Activated T-cell treated with anti-CD3 and anti-CD28 coated beads, Interleukin-2, amount 50 U/mL, for 24 hours (primary cell): ENCODE data around the gene TNP2.
A peak's percentile ranks its signal among the peaks of the same experiment; 100 is the strongest.
"Not testable (repeated sequence)": the region's sequence is repeated elsewhere in the genome, so short reads cannot be mapped to it uniquely, and the experiment has no call there.

ENCODE experiments used
- DNase-seq: peaks from one replicate; pipeline ENCODE4 v3.0.0-alpha.2; 2020
- H3K27ac Mint-ChIP-seq: 2 replicates; pipeline ENCODE4 v1.8.0; 2020; ENCODE audit warnings: mild to moderate bottlenecking, mixed read lengths
- H3K27me3 Mint-ChIP-seq: 2 replicates; pipeline ENCODE4 v1.8.0; 2020; ENCODE audit warnings: mixed read lengths
- H3K36me3 Mint-ChIP-seq: 2 replicates; pipeline ENCODE4 v1.8.0; 2020; ENCODE audit warnings: low read depth, mixed read lengths
- H3K4me1 Mint-ChIP-seq: 2 replicates; pipeline ENCODE4 v1.8.0; 2020; ENCODE audit warnings: low read depth, mixed read lengths
- H3K4me3 Mint-ChIP-seq: 2 replicates; pipeline ENCODE4 v1.8.0; 2020; ENCODE audit warnings: mild to moderate bottlenecking, moderate library complexity, mixed read lengths
- H3K9me3 Mint-ChIP-seq: 2 replicates; pipeline ENCODE4 v1.8.0; 2020; ENCODE audit warnings: mixed read lengths

Gene TNP2

DNA sequence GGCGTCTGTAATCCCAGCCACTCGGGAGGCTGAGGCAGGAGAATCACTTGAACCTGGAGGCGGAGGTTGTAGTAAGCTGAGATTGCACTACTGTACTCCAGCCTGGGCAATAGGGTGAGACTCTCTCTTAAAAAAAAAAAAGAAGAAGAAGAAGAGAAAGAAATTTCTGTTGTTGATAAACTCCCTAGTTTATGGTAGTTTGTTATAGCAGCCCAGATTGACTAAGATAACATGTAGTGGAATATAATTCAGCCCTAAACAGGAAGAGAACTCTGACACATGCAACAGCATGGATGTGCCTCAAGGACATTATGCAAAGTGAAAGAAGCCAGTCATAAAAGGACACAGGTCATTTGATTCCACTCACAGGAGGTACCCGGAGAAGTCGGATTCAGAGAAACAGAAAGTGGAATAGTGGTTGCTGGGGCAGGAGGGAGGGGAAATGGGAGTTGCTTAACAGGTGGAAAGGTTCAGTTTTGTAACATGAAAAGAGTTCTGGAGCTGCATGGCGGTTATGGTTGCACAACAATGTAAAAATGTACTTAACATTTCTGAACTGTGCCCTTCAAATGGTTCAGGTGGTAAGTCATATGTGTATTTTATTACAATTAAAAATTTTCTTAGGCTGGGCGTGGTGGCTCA is 38.0 kb upstream of the TNP2 start:
- Mint-ChIP-seq H3K9me3 (no peaks in the 10 kb centered on the region), H3K27ac (no peak overlapping the region), H3K27me3 (no peaks in the 10 kb centered on the region), H3K4me1 (peaks cover 37% of the 10 kb centered on the region), H3K4me3 (no peak overlapping the region), H3K36me3 (no peaks in the 10 kb centered on the region)
- DNase-seq, result no peak

DNA sequence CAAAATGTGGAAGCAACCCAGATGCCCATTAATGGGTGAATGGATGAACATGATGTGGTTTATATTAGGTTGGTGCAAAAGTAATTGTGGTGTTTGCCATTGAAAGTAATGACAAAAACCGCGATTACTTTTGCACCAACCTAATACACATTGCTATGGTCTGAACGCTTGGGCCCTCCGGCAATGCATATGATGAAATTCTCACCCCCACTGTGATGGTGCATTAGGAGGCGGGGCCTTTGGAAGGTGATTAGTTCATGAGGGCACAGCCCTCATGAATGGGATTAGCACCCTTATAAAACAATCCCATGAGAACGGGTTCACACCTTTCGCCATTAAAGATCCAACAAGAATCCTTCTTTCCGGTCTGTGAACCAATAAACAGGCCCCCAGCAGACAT is 37.3 kb upstream of the TNP2 start:
- Mint-ChIP-seq H3K27me3 (no peaks in the 10 kb centered on the region), H3K4me3 (no peak overlapping the region), H3K36me3 (no peaks in the 10 kb centered on the region), H3K4me1 (peaks cover 31% of the 10 kb centered on the region), H3K27ac (no peak overlapping the region), H3K9me3 (no peaks in the 10 kb centered on the region)
- DNase-seq, result no peak

DNA sequence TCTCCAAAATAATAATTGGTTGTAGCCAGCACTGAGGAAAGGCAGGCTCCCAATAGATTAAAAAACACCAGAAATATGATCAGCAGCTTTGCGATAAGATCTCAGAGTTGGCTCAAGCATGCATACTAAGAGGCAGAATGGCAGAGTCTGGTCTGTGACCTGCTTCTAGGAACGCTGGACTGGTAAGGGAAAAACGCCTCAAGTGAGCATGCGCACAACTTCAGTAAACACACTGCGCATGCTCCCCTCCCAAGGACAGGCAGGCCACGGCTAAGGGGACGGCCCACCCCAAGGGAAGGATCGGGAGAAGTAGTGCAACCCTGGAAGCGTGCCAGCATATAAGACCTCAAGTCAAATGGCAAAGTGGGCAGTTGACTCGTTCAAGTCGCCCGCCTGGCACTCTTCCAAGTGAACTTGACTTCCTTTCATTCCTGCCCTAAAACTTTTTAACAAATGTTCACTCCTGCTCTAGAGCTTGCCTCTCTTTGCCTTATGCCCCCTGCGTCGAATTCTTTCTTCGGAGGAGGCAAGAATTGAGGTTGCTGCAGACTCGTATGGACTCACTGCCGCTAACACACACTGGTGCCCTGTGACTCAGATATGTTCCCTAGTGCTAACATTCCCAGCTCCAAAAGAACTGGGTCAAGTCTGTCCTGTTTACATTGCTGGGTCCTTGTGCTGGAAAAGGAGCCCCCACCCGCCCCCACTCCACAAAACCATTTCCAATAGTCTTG is 34.4 kb upstream of the TNP2 start:
- DNase-seq, result no peak
- Mint-ChIP-seq H3K27me3 (no peaks in the 10 kb centered on the region), H3K36me3 (no peaks in the 10 kb centered on the region), H3K4me1 (peaks cover 14% of the 10 kb centered on the region), H3K4me3 (no peak overlapping the region), H3K27ac (no peak overlapping the region), H3K9me3 (no peaks in the 10 kb centered on the region)

DNA sequence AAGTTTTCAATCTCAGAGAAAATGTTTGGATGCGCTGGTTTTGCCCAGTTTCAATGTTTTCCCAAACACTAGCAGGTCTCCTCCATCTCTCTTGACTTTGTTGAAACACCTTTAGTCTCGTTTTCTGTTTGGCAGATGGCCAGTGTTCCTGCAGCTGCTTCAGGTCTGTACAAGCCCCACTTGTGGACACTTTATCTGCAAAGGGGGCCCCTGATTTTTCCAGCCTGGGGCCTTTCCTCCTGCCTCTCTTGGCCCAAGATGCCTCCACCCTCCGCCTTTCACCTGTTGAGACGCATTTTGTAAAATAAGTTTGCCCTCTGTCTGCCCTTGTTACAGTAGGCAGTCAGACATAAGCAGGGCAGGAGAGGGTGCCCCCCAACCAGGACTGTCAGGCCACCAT is 33.9 kb upstream of the TNP2 start:
- Mint-ChIP-seq H3K9me3 (no peaks in the 10 kb centered on the region), H3K4me1 (peaks cover 15% of the 10 kb centered on the region), H3K27me3 (no peaks in the 10 kb centered on the region), H3K27ac (no peak overlapping the region), H3K36me3 (no peaks in the 10 kb centered on the region), H3K4me3 (no peak overlapping the region)
- no peak for DNase-seq

DNA sequence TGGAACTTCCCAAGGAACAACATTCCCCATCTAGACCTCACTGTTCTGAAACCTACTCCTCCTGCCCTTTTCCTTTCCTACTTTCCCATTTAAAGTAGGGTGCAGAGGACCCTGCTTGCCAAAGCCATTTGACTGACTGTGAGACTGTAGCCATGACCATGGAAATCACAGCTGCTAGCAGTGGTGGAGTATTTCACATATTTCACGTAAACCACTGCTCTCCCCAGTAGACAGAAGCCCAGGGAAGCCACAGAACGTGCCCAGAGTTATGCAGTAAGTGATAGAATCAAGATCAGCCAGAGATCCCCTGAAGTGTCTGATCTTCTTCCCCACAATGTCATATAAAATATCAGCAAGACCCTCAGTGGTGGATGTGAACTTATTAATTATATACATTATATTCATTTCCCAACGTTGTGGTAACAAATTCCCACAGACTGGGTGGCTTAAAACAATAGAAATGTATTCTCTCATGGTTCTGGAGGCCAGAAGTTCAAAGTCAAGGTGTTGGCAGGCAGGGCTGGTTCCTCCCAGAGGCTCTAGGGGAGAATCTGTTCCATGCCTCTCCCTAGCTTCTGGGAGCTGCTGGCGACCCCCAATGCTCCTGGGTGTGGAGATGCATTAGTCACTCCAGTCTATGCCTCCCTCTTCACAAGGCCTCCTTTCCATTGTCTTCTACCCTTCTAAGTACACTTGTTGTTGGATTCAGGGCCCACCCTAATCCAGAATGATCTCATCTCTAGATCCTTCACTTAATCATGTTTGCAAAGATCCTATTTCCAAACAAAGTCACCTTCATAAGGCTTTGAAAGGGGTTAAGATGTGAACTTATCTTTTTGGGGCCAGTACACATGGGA is 32.7 kb upstream of the TNP2 start:
- H3K27ac Mint-ChIP-seq, result no peak overlapping the region
- no peak overlapping the region for H3K4me3 Mint-ChIP-seq
- no peak for DNase-seq
- H3K36me3 Mint-ChIP-seq, result no peaks in the 10 kb centered on the region
- no peaks in the 10 kb centered on the region for H3K9me3 Mint-ChIP-seq
- H3K27me3 Mint-ChIP-seq, result no peaks in the 10 kb centered on the region
- H3K4me1 Mint-ChIP-seq, result peaks cover 20% of the 10 kb centered on the region

DNA sequence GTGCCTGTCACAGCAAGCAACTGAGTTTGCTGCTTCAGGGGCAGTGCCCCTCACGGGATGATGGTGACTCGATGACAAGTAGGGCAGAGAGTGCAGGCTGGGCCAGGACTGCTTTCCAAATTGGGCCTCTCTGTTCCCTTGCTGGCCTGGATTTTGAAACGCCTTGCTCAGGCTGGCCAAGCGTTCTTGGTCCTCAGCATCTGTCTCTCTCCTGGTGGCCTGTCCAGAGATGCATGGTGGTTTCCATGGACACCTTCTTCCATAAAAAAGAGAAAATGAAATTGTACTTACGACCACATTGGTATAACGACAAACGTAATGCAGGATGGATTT is 31.4 kb upstream of the TNP2 start:
- H3K27ac Mint-ChIP-seq, result no peak overlapping the region
- H3K9me3 Mint-ChIP-seq, result no peaks in the 10 kb centered on the region
- H3K27me3 Mint-ChIP-seq, result no peaks in the 10 kb centered on the region
- no peak overlapping the region for H3K4me3 Mint-ChIP-seq
- no peaks in the 10 kb centered on the region for H3K36me3 Mint-ChIP-seq
- DNase-seq, result no peak
- peaks cover 26% of the 10 kb centered on the region for H3K4me1 Mint-ChIP-seq

DNA sequence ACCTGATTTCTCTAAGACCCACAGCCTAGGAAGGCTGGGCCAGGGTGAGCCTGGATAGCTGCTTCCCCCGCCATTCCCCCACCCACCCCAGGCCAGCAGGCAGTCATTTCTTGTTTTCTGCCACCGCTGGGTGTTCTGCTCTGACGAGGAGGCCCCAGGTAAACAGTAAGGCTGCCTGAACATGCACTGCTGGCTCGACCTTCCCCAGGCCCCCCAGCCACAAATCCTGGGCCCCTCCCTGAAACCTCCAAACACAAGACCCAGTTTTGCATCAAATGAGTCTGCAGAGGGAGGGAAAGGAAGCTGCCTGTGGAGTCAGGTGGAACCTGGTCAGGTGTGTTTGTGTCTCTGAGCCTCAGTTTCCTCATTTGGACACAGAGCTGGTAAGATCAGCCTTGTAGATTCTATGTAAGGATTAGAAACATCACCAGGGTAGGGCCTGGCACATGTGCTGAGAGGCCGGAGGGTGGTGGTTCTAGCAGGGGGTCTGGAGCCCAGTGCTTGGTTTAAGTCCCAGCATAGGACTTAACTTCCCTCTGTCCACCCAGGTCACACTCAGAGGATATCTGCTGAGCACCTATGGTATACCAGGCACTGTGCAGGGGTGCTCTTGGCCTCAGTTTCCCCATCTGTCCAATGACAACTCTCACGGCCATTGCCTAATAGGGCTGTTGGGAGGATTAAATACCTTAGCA is 30.9 kb upstream of the TNP2 start:
- H3K4me1 Mint-ChIP-seq, result peaks cover 28% of the 10 kb centered on the region

DNA sequence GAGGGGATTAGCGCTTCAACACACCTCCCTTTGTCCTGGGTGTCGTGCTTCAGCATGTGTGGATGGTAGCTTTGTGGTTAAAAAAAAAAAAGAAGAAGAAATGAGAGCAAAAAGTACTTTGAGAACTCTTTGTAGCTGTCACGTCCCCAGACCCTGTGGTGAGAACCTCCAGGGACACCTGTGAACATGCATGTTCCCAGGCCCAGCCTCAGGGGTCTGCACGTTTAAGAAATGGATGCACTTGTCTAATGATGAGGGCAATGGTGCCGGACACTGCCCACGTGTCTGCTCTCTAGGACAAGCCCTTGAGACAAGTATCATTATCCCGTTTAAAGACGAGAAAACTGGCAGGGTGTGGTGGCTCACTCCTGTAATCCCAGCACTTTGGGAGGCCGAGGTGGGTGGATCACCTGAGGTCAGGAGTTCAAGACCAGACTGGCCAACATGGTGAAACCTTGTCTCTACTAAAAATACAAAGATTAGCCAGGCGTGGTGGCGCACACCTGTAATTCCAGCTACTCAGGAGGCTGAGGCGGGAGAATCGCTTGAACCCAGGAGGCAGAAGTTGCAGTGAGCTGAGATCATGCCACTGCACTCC is 29.9 kb upstream of the TNP2 start:
- H3K9me3 Mint-ChIP-seq, H3K4me3 Mint-ChIP-seq, DNase-seq, H3K36me3 Mint-ChIP-seq, H3K27me3 Mint-ChIP-seq: not testable (repeated sequence)
- Mint-ChIP-seq H3K27ac (peak overlapping the region; percentile 40), H3K4me1 (peaks cover 34% of the 10 kb centered on the region)

More for the DNA sequence above, 30.9 kb upstream of the TNP2 start:
- H3K27ac Mint-ChIP-seq, result peak overlapping the region; percentile 52
- H3K36me3 Mint-ChIP-seq, result no peaks in the 10 kb centered on the region
- no peak overlapping the region for H3K4me3 Mint-ChIP-seq
- DNase-seq, result no peak
- no peaks in the 10 kb centered on the region for H3K27me3 Mint-ChIP-seq
- no peaks in the 10 kb centered on the region for H3K9me3 Mint-ChIP-seq

DNA sequence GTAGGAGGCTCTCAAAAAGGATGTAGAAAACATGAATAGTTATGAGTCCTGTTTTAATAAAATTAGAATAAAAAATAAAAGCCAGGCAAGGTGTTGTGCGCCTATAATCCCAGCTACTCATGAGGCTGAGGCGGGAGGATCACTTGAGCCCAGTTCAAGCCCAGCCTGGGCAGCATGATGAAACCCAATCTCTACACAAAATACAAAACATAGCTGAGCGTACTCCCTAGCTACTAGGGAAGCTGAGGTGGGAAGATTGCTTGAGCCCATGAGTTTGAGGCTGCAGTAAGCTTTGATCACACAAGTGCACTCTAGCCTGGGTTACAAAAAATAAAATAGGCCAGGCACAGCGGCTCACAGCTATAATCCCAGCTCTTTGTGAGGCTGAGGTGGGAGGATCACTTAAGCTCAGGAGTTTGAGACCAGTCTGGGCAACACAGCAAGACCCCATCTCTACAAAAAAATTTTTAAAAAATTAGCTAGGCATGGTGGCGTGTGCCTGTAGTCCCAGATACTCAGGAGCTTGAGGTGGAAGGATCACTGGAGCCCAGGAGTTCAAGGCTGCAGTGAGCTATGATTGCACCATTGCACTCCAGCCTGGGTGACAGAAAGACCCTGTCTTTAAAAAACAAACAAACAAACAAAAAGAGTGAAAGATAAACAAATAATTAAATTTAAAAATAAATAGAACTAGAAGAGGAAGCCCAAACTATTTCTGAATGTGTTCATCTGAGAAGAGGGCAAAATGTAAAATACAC is 29.2 kb upstream of the TNP2 start:
- no peaks in the 10 kb centered on the region for H3K9me3 Mint-ChIP-seq
- peaks cover 34% of the 10 kb centered on the region for H3K4me1 Mint-ChIP-seq
- no peaks in the 10 kb centered on the region for H3K27me3 Mint-ChIP-seq
- no peak overlapping the region for H3K27ac Mint-ChIP-seq
- H3K4me3 Mint-ChIP-seq, result peak overlapping the region; percentile 39
- DNase-seq, result no peak
- H3K36me3 Mint-ChIP-seq, result no peaks in the 10 kb centered on the region

DNA sequence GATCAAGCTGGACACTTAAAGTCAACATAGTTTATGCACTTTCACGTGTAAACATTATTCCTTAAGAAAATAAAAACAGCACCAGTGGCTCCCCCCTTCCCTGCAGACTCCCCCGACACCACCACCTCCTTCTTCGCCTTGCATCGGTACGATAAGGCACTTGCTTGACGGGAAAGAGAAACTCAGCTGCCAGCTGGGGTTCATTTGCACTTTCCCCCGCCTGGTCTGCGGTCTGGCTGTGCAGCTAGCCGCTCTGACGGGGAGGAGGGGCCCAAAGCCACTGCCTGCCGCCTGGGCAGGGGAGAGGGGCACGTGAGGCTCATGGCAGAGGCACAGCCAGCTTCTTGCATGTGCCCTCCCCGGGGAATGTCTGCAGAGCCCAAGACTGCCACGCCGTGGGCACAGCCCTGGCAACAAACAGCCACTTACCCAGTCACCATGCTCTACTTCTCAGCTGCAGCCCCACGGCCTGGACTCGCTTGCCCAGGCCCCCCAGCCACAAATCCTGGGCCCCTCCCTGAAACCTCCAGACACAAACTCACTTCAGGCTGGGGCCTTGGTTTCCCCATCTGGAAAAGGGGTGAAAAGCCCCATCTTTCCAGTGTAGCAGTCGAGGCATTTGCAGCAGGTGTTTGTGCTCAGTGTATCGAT is 28.5 kb upstream of the TNP2 start:
- peak; percentile 80 for DNase-seq
- Mint-ChIP-seq H3K27me3 (peaks cover 3% of the 10 kb centered on the region), H3K9me3 (no peaks in the 10 kb centered on the region), H3K36me3 (no peaks in the 10 kb centered on the region), H3K4me3 (peak overlapping the region; percentile 39), H3K4me1 (peaks cover 37% of the 10 kb centered on the region), H3K27ac (peak overlapping the region; percentile 55)

DNA sequence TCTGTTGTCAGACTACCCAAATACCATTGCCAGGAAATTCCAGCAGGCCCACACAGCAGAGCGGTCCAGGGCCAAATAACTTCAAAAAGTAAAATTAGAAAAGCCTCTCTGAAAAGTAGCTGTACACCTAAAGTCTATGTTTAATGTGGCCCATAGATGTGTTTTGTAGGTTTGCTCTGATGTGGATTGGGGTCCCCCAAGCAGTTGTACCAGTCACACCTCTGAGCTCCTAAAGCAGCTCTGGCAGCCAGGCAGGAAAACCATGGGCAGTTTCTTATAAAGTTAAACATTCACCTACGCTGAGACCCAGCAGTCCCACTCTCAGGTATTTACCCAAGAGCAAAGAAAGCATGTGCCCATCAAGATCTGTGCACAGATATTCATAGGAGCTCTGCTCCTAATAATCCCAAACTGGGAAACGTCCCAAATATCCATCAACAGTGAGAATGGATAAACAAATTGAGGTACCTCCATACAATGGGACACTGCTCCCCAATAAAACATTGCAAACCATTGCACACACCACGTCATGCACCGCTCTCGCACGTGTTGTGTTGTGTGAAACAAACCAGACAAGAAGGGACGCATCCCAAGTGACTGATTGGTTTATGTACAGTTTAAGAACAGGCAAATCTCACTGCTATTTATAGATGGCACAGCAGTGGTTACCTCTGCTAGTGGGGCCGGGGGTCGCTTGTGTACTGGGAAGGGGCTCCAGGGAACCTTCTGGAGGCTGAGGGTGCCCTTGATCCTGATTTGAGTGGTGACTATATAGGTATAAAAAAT is 27.8 kb upstream of the TNP2 start:
- peak overlapping the region; percentile 39 for H3K4me3 Mint-ChIP-seq
- no peaks in the 10 kb centered on the region for H3K36me3 Mint-ChIP-seq
- DNase-seq, result no peak
- H3K9me3 Mint-ChIP-seq, result no peaks in the 10 kb centered on the region
- peaks cover 37% of the 10 kb centered on the region for H3K4me1 Mint-ChIP-seq
- peaks cover 3% of the 10 kb centered on the region for H3K27me3 Mint-ChIP-seq
- H3K27ac Mint-ChIP-seq, result peak overlapping the region; percentile 55

DNA sequence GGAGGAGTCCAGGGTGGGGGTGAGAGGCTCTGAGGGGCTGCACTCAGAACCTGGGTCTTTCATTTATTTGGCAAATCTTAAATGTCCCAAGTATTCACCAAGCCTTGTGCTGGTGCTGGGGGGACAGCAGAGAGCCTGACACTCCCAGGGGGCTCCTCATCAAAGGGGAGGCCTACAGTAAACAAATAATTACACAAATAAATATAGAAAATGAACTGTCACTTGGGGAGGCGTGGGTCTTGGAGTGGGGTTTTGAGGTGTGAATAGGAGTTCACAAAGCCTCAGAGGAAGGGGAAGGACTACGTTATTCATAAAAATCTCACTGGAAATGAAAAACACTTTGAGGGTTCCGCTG is 27.2 kb upstream of the TNP2 start:
- Mint-ChIP-seq H3K27me3 (peaks cover 3% of the 10 kb centered on the region), H3K9me3 (no peaks in the 10 kb centered on the region), H3K36me3 (no peaks in the 10 kb centered on the region), H3K4me3 (no peak overlapping the region), H3K27ac (no peak overlapping the region), H3K4me1 (peaks cover 37% of the 10 kb centered on the region)
- no peak for DNase-seq

DNA sequence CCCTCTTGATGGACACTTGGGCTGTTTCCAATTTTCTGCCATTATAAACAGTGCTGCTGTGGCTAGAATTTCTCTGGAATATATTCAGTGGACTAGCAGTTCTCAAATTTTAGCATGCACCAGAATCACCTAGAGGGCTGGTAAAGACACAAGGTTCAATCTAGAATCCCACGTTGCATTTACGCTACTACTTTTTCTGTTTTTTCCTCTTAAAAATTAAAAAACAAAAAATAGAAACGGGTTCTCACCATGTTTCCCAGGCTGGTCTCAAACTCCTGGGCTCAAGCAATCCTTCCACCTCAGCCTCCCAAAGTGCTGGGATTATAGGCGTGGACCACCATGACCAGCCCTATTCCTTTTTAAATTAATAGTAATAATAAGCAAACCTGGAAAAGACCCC is 26.5 kb upstream of the TNP2 start:
- Mint-ChIP-seq H3K27ac (no peak overlapping the region), H3K36me3 (no peaks in the 10 kb centered on the region), H3K4me1 (peaks cover 37% of the 10 kb centered on the region), H3K4me3 (no peak overlapping the region), H3K27me3 (peaks cover 4% of the 10 kb centered on the region), H3K9me3 (no peaks in the 10 kb centered on the region)
- DNase-seq, result no peak
